Heart right ventricle (tissue), 16 donors: ENCODE data around the gene RSPH1. TPM values are rescaled to one million over a fixed set of nuclear protein-coding genes. Genes with fewer than 3 reads are reported as not detected.

ENCODE experiments used
- ATAC-seq, 8 donors: fragments of 200-7000 bp; cut with Tn5 transposase; one replicate each; pipeline ENCODE4 v1.9.1; 2020; ENCODE audit warnings: mild to moderate bottlenecking in 8 of 8, moderate library complexity in 8 of 8, moderate number of reproducible peaks in 1 of 8
- DNase-seq, 2 donors: peaks; one replicate each; pipeline ENCODE4 v3.0.0-alpha.2; 2020
- H3K27ac ChIP-seq, 10 donors: fragments of 200-600 bp; sonication (generic) in 2 of 10; one replicate each; pipeline versions ENCODE4 v1.5.0 to v1.8.0; 2020 to 2022; ENCODE audit warnings: mild to moderate bottlenecking in 3 of 10
- H3K27me3 ChIP-seq, 7 donors: fragments of 200-600 bp; one replicate each; pipeline ENCODE4 v1.8.0; 2021 to 2022; ENCODE audit warnings: mild to moderate bottlenecking in 2 of 7
- H3K36me3 ChIP-seq, 9 donors: fragments of 200-600 bp; sonication (generic) in 1 of 9; one replicate each; pipeline versions ENCODE4 v1.5.0 to v1.8.0; 2020 to 2022; ENCODE audit warnings: mild to moderate bottlenecking in 2 of 9
- H3K4me1 ChIP-seq, 9 donors: fragments of 200-600 bp; sonication (generic) in 1 of 9; one replicate each; pipeline versions ENCODE4 v1.5.0 to v1.8.0; 2020 to 2022; ENCODE audit warnings: mild to moderate bottlenecking in 4 of 9
- H3K4me3 ChIP-seq, 10 donors: fragments of 200-600 bp; sonication (generic) in 2 of 10; one replicate each; pipeline versions ENCODE4 v1.5.0 to v1.8.0; 2020 to 2022; ENCODE audit warnings: mild to moderate bottlenecking in 7 of 10, moderate library complexity in 2 of 10
- H3K9me3 ChIP-seq, 11 donors: fragments of 200-600 bp in 10 of 11; sonication (generic) in 2 of 11; one replicate each; pipeline versions ENCODE4 v1.5.0 to v1.8.0; 2013 to 2022; ENCODE audit warnings: mild to moderate bottlenecking in 2 of 11, control low read depth in 1 of 11, moderate library complexity in 1 of 11
- WGBS, 2 donors: extraction: QIAGEN DNeasy Blood & Tissue Kit; methylation state at CpG; one replicate each; pipeline ENCODE4 v1.1.7; 2013; ENCODE audit warnings: inconsistent platforms in 1 of 2; 5-methylcytosine and 5-hydroxymethylcytosine counted together
- intact Hi-C, 10 donors: fragments of 100-400 bp; cut with DNase I; formaldehyde crosslinking; loops; one replicate each; pipeline versions ENCODE4 v1.11.1 to v1.14.2; 2022
- polyA plus RNA-seq, 2 donors: library from polyadenylated mRNA; stranded (reverse); fragments of 200-250 nt; gene quantifications; one replicate each; pipeline ENCODE4 v1.2.3, GENCODE V29; 2013
- total RNA-seq, 10 donors: library from RNA; stranded (reverse); fragmentation: NEBNext Ultra II Directional in 3 of 10; extraction: Animal tissue kit (Norgen Biotek cat#: 25700) in 3 of 10; gene quantifications; one replicate each; pipeline versions ENCODE4 v1.2.1 to v1.2.4, GENCODE V29; 2021 to 2023
- TF ChIP-seq, protein P1 (sequence below), 9 donors: fragments of 200-600 bp; sonication (generic) in 2 of 9; IDR thresholded peaks; one replicate each; pipeline versions ENCODE4 v1.5.0 to v1.8.0; 2021 to 2022; ENCODE audit warnings: antibody characterized with exemption in 9 of 9, mild to moderate bottlenecking in 5 of 9, moderate library complexity in 1 of 9
- donor health status: Arrhythmogenic right ventricular cardiomyopathy.
- donor health status: ischemic (EF 13 %, LVEDD 7.1; RV severe dilation, severe dysfunction).
- donor health status: healthy with polysubstance abuse.
- donor health status: DM: no; HTN: yes; CAD: no.
- donor health status: DM: no; HTN: no; CAD: no.
- donor health status: ischemic (EF 25% LVEDD 6.9; RV normal size, moderate dysfunction).
- donor health status: ischemic (EF 25% LVEDD 5.7; RV mildly dilated, moderate dysfunction).
- donor health status: healthy.
- donor health status: DM: yes; HTN: yes; CAD: no.
- donor health status: Ischemic cardiomyopathy.
- donor health status: ischemic (EF 35%, LVEDD 5.7; RV mildly dilated, moderate dysfunction).
- donor health status: nonischemic (EF 11% LVEDD 7.7; RV severe dilation, severe dysfunction).
- donor health status: DM: yes; HTN: yes; CAD: no.
- donor health status: PGD.
- donor health status: ischemic (EF 29% LVEDD 5.4; RV normal size, mild dysfunction).
- donor health status: nonischemic (EF 23%, LVEDD 6.1; RV moderate dilation, normal function).

The RSPH1 gene
- total and polyA plus RNA-seq, 12 donors, result 0.06 to 0.36 (median 0.20) TPM; not detected in 9

- Histone ChIP-seq H3K4me1 (no peaks in the 10 kb centered on the region), H3K27me3 (peaks cover 0 to 6% (median 0%) of the 10 kb centered on the region in 7 donors), H3K9me3 (no peaks in the 10 kb centered on the region), H3K36me3 (no peaks in the 10 kb centered on the region), H3K4me3 (no peak overlapping the region), H3K27ac (no peak overlapping the region)
- ATAC-seq (no peak), DNase-seq (no peak)
- 79 to 82% methylated on average over 4 of the region's 4 CpGs for WGBS, 2 donors
- intact Hi-C loops, result no loop called here
- TF ChIP-seq, protein P1, sequence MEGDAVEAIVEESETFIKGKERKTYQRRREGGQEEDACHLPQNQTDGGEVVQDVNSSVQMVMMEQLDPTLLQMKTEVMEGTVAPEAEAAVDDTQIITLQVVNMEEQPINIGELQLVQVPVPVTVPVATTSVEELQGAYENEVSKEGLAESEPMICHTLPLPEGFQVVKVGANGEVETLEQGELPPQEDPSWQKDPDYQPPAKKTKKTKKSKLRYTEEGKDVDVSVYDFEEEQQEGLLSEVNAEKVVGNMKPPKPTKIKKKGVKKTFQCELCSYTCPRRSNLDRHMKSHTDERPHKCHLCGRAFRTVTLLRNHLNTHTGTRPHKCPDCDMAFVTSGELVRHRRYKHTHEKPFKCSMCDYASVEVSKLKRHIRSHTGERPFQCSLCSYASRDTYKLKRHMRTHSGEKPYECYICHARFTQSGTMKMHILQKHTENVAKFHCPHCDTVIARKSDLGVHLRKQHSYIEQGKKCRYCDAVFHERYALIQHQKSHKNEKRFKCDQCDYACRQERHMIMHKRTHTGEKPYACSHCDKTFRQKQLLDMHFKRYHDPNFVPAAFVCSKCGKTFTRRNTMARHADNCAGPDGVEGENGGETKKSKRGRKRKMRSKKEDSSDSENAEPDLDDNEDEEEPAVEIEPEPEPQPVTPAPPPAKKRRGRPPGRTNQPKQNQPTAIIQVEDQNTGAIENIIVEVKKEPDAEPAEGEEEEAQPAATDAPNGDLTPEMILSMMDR (IDR thresholded peaks at IDR 0.05), result no peak
These were observed 7.7 kb upstream of the RSPH1 start for GRCh38 chr21:42503711-42504110.

- ATAC-seq (no peak), DNase-seq (no peak)
- no peaks in the 10 kb centered on the region for H3K27me3 ChIP-seq
- no peak overlapping the region for H3K4me3 ChIP-seq
- no peaks in the 10 kb centered on the region for H3K9me3 ChIP-seq
- intact Hi-C loops, result no loop called here
- H3K27ac ChIP-seq, result no peak overlapping the region
- H3K36me3 ChIP-seq, result no peaks in the 10 kb centered on the region
- 84 to 87% methylated on average over 5 of the region's 5 CpGs for WGBS, 2 donors
- peaks cover 0 to 9% (median 7%) of the 10 kb centered on the region in 9 donors for H3K4me1 ChIP-seq
- TF ChIP-seq, protein P1 (IDR thresholded peaks at IDR 0.05), result no peak
These were observed 4.7 kb upstream of the RSPH1 start for GRCh38 chr21:42500736-42501135.

DNA sequence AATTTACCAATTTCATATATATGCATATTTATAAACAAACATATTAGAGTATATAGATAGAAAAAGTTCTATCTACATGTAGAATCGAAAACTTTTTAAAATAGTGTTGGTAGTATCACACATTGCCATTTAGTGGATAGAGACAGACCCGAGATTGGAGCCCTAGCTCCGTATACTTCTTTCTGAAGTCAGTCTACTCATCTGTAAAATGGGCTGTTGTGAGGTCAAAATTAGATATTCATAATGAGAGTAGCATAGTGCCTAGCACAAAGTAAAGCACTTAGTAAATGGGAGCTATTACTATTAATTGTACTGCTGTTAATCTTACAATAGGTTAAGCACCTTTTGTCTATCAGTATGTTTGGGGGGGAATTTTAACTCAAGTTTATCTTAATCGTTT is 4.2 kb upstream of the RSPH1 start:
- Histone ChIP-seq H3K4me1 (peaks cover 0 to 14% (median 8%) of the 10 kb centered on the region in 9 donors), H3K27ac (no peak overlapping the region), H3K27me3 (no peaks in the 10 kb centered on the region), H3K4me3 (no peak overlapping the region), H3K9me3 (no peaks in the 10 kb centered on the region), H3K36me3 (no peaks in the 10 kb centered on the region)
- intact Hi-C loops, result no loop called here
- WGBS, 2 donors, result 89 to 92% methylated on average over 4 of the region's 4 CpGs
- DNase-seq (no peak), ATAC-seq (no peak)
- TF ChIP-seq, protein P1 (IDR thresholded peaks at IDR 0.05), result no peak

DNA sequence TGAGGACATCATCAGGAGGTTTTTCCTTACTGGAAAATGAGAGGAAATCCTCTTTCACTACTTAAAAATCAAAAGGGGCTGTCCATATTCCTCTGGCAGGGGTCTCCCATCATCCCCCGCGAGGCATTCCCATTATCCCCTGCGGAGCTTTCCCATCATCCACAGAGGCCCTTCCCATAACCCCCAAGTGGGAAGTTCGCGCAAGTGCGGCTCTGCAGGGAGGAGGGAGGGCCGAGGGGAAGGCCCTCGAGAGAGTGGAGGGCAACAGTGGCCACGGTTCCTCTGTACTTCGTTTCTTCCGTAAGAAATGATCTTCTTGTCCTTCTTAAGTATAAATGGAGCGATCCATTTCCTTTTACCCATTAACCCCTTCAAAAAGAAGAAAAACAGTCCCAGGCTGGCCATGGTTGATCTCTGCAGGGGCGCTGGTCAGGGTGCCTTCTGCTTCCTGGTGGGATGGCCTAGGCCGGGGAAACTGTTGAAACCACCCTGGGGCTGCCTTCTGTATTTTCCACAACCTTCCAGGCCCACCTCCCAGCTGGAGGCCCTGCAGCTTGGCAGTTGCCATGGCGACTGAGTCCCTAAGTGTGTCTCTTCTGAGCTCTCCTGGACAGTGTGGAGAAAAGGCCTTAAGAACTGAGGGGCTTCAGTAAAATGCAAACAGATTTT is 3.6 kb upstream of the RSPH1 start:
- Histone ChIP-seq H3K27me3 (no peaks in the 10 kb centered on the region), H3K4me1 (peaks cover 0 to 14% (median 8%) of the 10 kb centered on the region in 9 donors), H3K4me3 (no peak overlapping the region), H3K27ac (no peak overlapping the region), H3K36me3 (no peaks in the 10 kb centered on the region), H3K9me3 (no peaks in the 10 kb centered on the region)
- 72% methylated on average over 15 of the region's 15 CpGs for WGBS, 2 donors
- DNase-seq, result no peak
- ATAC-seq, result no peak
- TF ChIP-seq, protein P1 (IDR thresholded peaks at IDR 0.05), result no peak
- intact Hi-C loops, result no loop called here
